ENCODE results near the gene PTPN14.

- TF ChIP-seq CTCF (conservative IDR thresholded peaks at IDR 0.05 in 1 of 2, IDR thresholded peaks at IDR 0.05 in 1 of 2; ENCODE audit: extremely low read depth in 1 of 2, insufficient read depth in 1 of 2, low read depth in 1 of 2, low read length in 2 of 2) (no peak), EZH2 (IDR thresholded peaks at IDR 0.05; ENCODE audit: borderline replicate concordance, low read length) (no peak)
Measured at GRCh38 chr1:214425716-214426425, 125.5 kb downstream of the PTPN14 start.
